H1 (cell line): Measurements from ENCODE around the gene KBTBD2. TPM values are rescaled to one million over a fixed set of nuclear protein-coding genes. Genes with fewer than 3 reads are reported as not detected.

Experiments
- CTCF ChIA-PET: fragments of 300-600 bp; sonication (Branson Sonifier 250); formaldehyde crosslinking; loops from one replicate; lab custom pipeline; 2021; ENCODE audit not compliant: partially characterized antibody; lab: Charles Lee
- POLR2A ChIA-PET: fragments of 300-600 bp; sonication (Branson Sonifier 250); formaldehyde crosslinking; loops from one replicate; lab custom pipeline; 2021; ENCODE audit warnings: inconsistent platforms; ENCODE audit not compliant: partially characterized antibody; lab: Charles Lee
- DNase-seq, 2 experiments: peaks; one replicate each; pipeline versions ENCODE4 v3.0.0 to v3.0.0-alpha.2; 2010 to 2022; ENCODE audit warnings: low spot score in 2 of 2, low read depth in 1 of 2, mixed read lengths in 1 of 2
- FAIRE-seq: peaks from 2 replicates; lab custom pipeline; 2011; peaks lifted over from hg19 to GRCh38; lab: Jason Lieb, UNC
- H2AFZ ChIP-seq: 2 replicates; pipeline ENCODE4 v1.8.1; 2012; ENCODE audit warnings: low read length, inconsistent platforms
- H2AK5ac ChIP-seq: 2 replicates; pipeline ENCODE4 v1.6.1; 2013; ENCODE audit warnings: low read depth, low read length
- H2BK120ac ChIP-seq: replicated peaks from 2 replicates; pipeline ENCODE3; 2013; ENCODE audit warnings: low read depth, low read length, inconsistent platforms
- H2BK12ac ChIP-seq: 2 replicates; pipeline ENCODE4 v1.6.1; 2013; ENCODE audit warnings: low read depth, low read length
- H2BK15ac ChIP-seq: 2 replicates; pipeline ENCODE4 v1.6.1; 2013; ENCODE audit warnings: low read length
- H2BK20ac ChIP-seq: 2 replicates; pipeline ENCODE4 v1.6.1; 2013; ENCODE audit warnings: low read length
- H2BK5ac ChIP-seq: 2 replicates; pipeline ENCODE4 v1.6.1; 2013; ENCODE audit warnings: low read depth, low read length
- H3K14ac ChIP-seq: 2 replicates; pipeline ENCODE4 v1.6.1; 2013; ENCODE audit warnings: inconsistent platforms; ENCODE audit not compliant: insufficient read length
- H3K18ac ChIP-seq: 2 replicates; pipeline ENCODE4 v1.6.1; 2013; ENCODE audit warnings: low read length; ENCODE audit errors: extremely low read depth
- H3K23ac ChIP-seq: 2 replicates; pipeline ENCODE4 v1.6.1; 2013; ENCODE audit warnings: inconsistent platforms; ENCODE audit not compliant: insufficient read length
- H3K23me2 ChIP-seq: 2 replicates; pipeline ENCODE4 v1.6.1; 2013; ENCODE audit warnings: low read depth, low read length
- H3K27ac ChIP-seq: 2 replicates; pipeline ENCODE4 v1.6.1; 2011; ENCODE audit warnings: low read depth, low read length, inconsistent platforms
- H3K27me3 ChIP-seq, 4 experiments: replicated peaks in 1 of 4; 1 replicate in 1 of 4; 2 replicates in 3 of 4; pipeline versions ENCODE4 v1.6.1 to v1.8.1; 2011 to 2013; ENCODE audit warnings: low read length in 3 of 4, mild to moderate bottlenecking in 3 of 4, inconsistent platforms in 2 of 4, mixed read lengths in 2 of 4, moderate library complexity in 1 of 4; ENCODE audit not compliant: control insufficient read depth in 3 of 4, insufficient read depth in 3 of 4; ENCODE audit errors: extremely low read depth in 1 of 4
- H3K36me3 ChIP-seq, 4 experiments: 2 replicates each; pipeline versions ENCODE4 v1.6.1 to v1.8.1; 2011 to 2013; ENCODE audit warnings: mild to moderate bottlenecking in 4 of 4, low read length in 3 of 4, moderate library complexity in 2 of 4, control low read depth in 1 of 4, inconsistent platforms in 1 of 4; ENCODE audit not compliant: insufficient read depth in 4 of 4, control insufficient read depth in 2 of 4
- H3K4ac ChIP-seq: replicated peaks from 2 replicates; pipeline ENCODE3; 2013; ENCODE audit warnings: low read length, low read depth, mixed read lengths, inconsistent platforms; ENCODE audit not compliant: insufficient read length
- H3K4me1 ChIP-seq, 4 experiments: replicated peaks in 1 of 4; 1 replicate in 1 of 4; 2 replicates in 3 of 4; pipeline versions ENCODE4 v1.6.1 to v1.8.1; 2011 to 2013; ENCODE audit warnings: low read length in 3 of 4, inconsistent platforms in 2 of 4, mixed read lengths in 1 of 4; ENCODE audit not compliant: insufficient read depth in 4 of 4, control insufficient read depth in 3 of 4
- H3K4me2 ChIP-seq, 2 experiments: 2 replicates each; pipeline versions ENCODE4 v1.6.1 to v1.8.1; 2011 to 2013; ENCODE audit warnings: low read depth in 2 of 2, low read length in 2 of 2, control low read depth in 1 of 2, inconsistent platforms in 1 of 2, mild to moderate bottlenecking in 1 of 2; ENCODE audit not compliant: insufficient read depth in 1 of 2
- H3K4me3 ChIP-seq, 4 experiments: fragments of 200-600, 300-600 bp in 1 of 4; sonication (generic), shearing (Covaris generic), sonication (Bioruptor Twin) in 1 of 4; 2 replicates each; pipeline versions ENCODE4 v1.5.1 to v1.8.1; 2011 to 2016; ENCODE audit warnings: low read length in 4 of 4, low read depth in 3 of 4, control low read depth in 2 of 4, inconsistent platforms in 2 of 4, mild to moderate bottlenecking in 2 of 4, mixed read lengths in 1 of 4, moderate library complexity in 1 of 4; ENCODE audit not compliant: insufficient read depth in 2 of 4; ENCODE audit errors: extremely low read depth in 1 of 4
- H3K56ac ChIP-seq: replicated peaks from 2 replicates; pipeline ENCODE3; 2013; ENCODE audit warnings: low read depth, mild to moderate bottlenecking, mixed read lengths, low read length, inconsistent platforms; ENCODE audit not compliant: insufficient read length
- H3K79me1 ChIP-seq: 2 replicates; pipeline ENCODE4 v1.6.1; 2013; ENCODE audit warnings: low read depth, low read length, control low read depth
- H3K79me2 ChIP-seq, 2 experiments: 2 replicates each; pipeline versions ENCODE4 v1.6.1 to v1.8.1; 2012 to 2013; ENCODE audit warnings: low read length in 2 of 2, mild to moderate bottlenecking in 2 of 2, inconsistent platforms in 1 of 2; ENCODE audit not compliant: insufficient read depth in 2 of 2, control insufficient read depth in 1 of 2
- H3K9ac ChIP-seq, 4 experiments: replicated peaks in 1 of 4; 1 replicate in 1 of 4; 2 replicates in 3 of 4; pipeline versions ENCODE4 v1.6.1 to v1.8.1; 2011 to 2013; ENCODE audit warnings: low read depth in 3 of 4, low read length in 3 of 4, control low read depth in 2 of 4, mild to moderate bottlenecking in 2 of 4, moderate library complexity in 2 of 4, inconsistent platforms in 1 of 4; ENCODE audit errors: extremely low read depth in 1 of 4
- H3K9me3 ChIP-seq, 2 experiments: 2 replicates each; pipeline versions ENCODE4 v1.6.1 to v1.8.1; 2012 to 2013; ENCODE audit warnings: mild to moderate bottlenecking in 2 of 2, moderate library complexity in 2 of 2, control low read depth in 1 of 2, inconsistent platforms in 1 of 2, low read depth in 1 of 2, low read length in 1 of 2, mixed read lengths in 1 of 2; ENCODE audit not compliant: insufficient read depth in 2 of 2
- H4K20me1 ChIP-seq, 2 experiments: replicated peaks in 1 of 2; 2 replicates each; pipeline versions ENCODE3 to v1.8.1; 2011 to 2013; ENCODE audit warnings: inconsistent platforms in 2 of 2, low read length in 2 of 2, mild to moderate bottlenecking in 1 of 2; ENCODE audit not compliant: insufficient read depth in 2 of 2, control insufficient read depth in 1 of 2
- H4K5ac ChIP-seq: 2 replicates; pipeline ENCODE4 v1.6.1; 2013; ENCODE audit warnings: low read length, low read depth, mixed read lengths, inconsistent platforms; ENCODE audit not compliant: insufficient read length
- H4K8ac ChIP-seq: 2 replicates; pipeline ENCODE4 v1.8.0; 2013; ENCODE audit warnings: mild to moderate bottlenecking, moderate library complexity, low read length, inconsistent platforms; ENCODE audit not compliant: insufficient read depth; ENCODE audit errors: extremely low read depth
- H4K91ac ChIP-seq: replicated peaks from 2 replicates; pipeline ENCODE3; 2013; ENCODE audit warnings: low read length, mixed read lengths, inconsistent platforms; ENCODE audit not compliant: insufficient read length
- FOSL1 ChIP-seq: IDR thresholded peaks from 2 replicates; pipeline ENCODE4 v1.6.1; 2011; ENCODE audit warnings: mild to moderate bottlenecking, low read depth, low read length, moderate library complexity; ENCODE audit not compliant: insufficient read depth
- ZNF274 ChIP-seq: IDR thresholded peaks from 2 replicates; pipeline ENCODE4 v1.7.0; 2012; ENCODE audit warnings: low read length, borderline replicate concordance; ENCODE audit errors: extremely low read depth
- WGBS, 2 experiments: shearing (Covaris generic) in 1 of 2; methylation state at CpG; one replicate each; pipeline versions ENCODE4 v1.1.6 to v1.1.7; 2013 to 2015; ENCODE audit warnings: low lambda C conversion rate in 2 of 2, mixed read lengths in 2 of 2, inconsistent platforms in 1 of 2, low coverage in 1 of 2, missing lambda C conversion rate in 1 of 2; ENCODE audit not compliant: insufficient replicate concordance in 2 of 2, insufficient coverage in 1 of 2, insufficient read length in 1 of 2; ENCODE audit errors: extremely low coverage in 1 of 2, missing lambda C conversion rate in 1 of 2; 5-methylcytosine and 5-hydroxymethylcytosine counted together
- polyA plus RNA-seq, 7 experiments: library from polyadenylated mRNA; depleted of rRNA in 3 of 7; stranded (reverse) in 5 of 7; unstranded in 2 of 7; fragments of >200 nt in 5 of 7; fragments of 200-250 nt in 2 of 7; gene quantifications; 1 replicate in 5 of 7; 2 replicates in 1 of 7; 4 replicates in 1 of 7; pipeline versions ENCODE4 v1.2.1 to v1.2.3, GENCODE V29; 2011 to 2013; ENCODE audit warnings: missing spikeins in 2 of 7, mixed read lengths in 2 of 7
- total RNA-seq: library from RNA; stranded (reverse); fragmentation: NEBNext Ultra II Directional; extraction: Animal tissue kit (Norgen Biotek cat#: 25700); gene quantifications from 2 replicates; pipeline ENCODE4 v1.2.1, GENCODE V29; 2021

The KBTBD2 gene
- total and polyA plus RNA-seq, 2 of the 8 experiments (the other 6 are each of a cell fraction or from before 2014, with no cell fraction given): 13.1 to 25.7 TPM

DNA sequence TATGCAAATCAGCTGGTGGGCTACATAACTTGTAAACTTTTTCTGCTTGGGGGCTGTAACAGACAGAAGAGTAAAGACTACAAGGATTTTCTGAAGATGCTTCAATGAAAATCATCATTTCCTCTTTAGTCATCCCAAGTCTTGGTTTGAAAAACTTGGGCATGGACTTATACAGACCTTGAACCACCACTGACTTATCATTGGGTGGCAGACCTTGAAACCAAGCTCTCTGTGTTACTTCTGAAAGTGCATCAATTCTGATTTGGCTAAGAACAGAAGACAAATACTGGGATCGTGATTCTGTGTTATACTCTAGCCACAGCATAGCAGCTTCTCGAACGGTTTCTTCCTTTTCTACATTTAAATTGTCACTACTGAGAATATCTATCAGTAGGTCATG, 21.3 kb downstream of the KBTBD2 start:
- no peaks in the 10 kb centered on the region; a peak in 1 of 4 replicates for H3K79me2 ChIP-seq
- no peak for TF ChIP-seq FOSL1
- TF ChIP-seq ZNF274: no peak
- ChIA-PET CTCF (interaction anchor here (1.3 to 1.9 kb wide), 2 partner anchors 25 to 69 kb away, joined by 4 to 8 read pairs; no protein-coding TSS in a partner anchor), POLR2A (no interaction called here)
- H2BK15ac ChIP-seq: no peak overlapping the region
- peaks cover 5 to 8% of the 10 kb centered on the region in 2 experiments; a peak in 3 of 4 replicates for H3K9me3 ChIP-seq
- no peaks in the 10 kb centered on the region for H3K79me1 ChIP-seq
- H3K36me3 ChIP-seq: peaks cover 6 to 41% (median 29%) of the 10 kb centered on the region in 4 experiments
- no peak overlapping the region for H3K23ac ChIP-seq
- WGBS, 2 experiments: 83% methylated on average over 3 of the region's 3 CpGs; no CpG with 5 or more reads in 1 of the 2 experiments
- no peak overlapping the region for H4K91ac ChIP-seq
- no peak overlapping the region for H2BK120ac ChIP-seq
- no peaks in the 10 kb centered on the region for H3K27me3 ChIP-seq
- H3K4me3 ChIP-seq: no peak overlapping the region
- no peak overlapping the region for H3K18ac ChIP-seq
- no peak overlapping the region for H4K8ac ChIP-seq
- no peak for DNase-seq
- H3K4ac ChIP-seq: no peak overlapping the region
- no peak overlapping the region for H2AK5ac ChIP-seq
- no peaks in the 10 kb centered on the region for H4K20me1 ChIP-seq
- no peak overlapping the region for H4K5ac ChIP-seq
- no peaks in the 10 kb centered on the region for H3K23me2 ChIP-seq
- no peak overlapping the region for H2AFZ ChIP-seq
- no peak overlapping the region for H3K27ac ChIP-seq
- no peak overlapping the region for H2BK5ac ChIP-seq
- H3K14ac ChIP-seq: no peak overlapping the region
- no peak overlapping the region for H3K56ac ChIP-seq
- H2BK20ac ChIP-seq: no peak overlapping the region
- H2BK12ac ChIP-seq: no peak overlapping the region
- no peak overlapping the region for H3K9ac ChIP-seq
- FAIRE-seq: no peak
- no peaks in the 10 kb centered on the region for H3K4me1 ChIP-seq
- no peak overlapping the region for H3K4me2 ChIP-seq
